HS-27A (cell line): ENCODE data around the gene SUCLG2.
"Not testable (repeated sequence)": the region's sequence is repeated elsewhere in the genome, so short reads cannot be mapped to it uniquely, and the experiment has no call there.

ENCODE experiments used
- DNase-seq: peaks from one replicate; pipeline ENCODE4 v3.0.0-alpha.2; 2012; ENCODE audit warnings: low read depth, missing footprints

Gene SUCLG2

GRCh38 chr3:67559029-67559605 is 95.3 kb downstream of the SUCLG2 start:
- no peak for DNase-seq

GRCh38 chr3:67558426-67558825 is 96.0 kb downstream of the SUCLG2 start:
- DNase-seq: no peak

- DNase-seq: no peak
These were observed 96.5 kb downstream of the SUCLG2 start for GRCh38 chr3:67557848-67558355.

- DNase-seq: no peak
These were observed 102.9 kb downstream of the SUCLG2 start for GRCh38 chr3:67551361-67552016.

- no peak for DNase-seq
These were observed 103.9 kb downstream of the SUCLG2 start for GRCh38 chr3:67550541-67550940.

- not testable (repeated sequence) for DNase-seq
These were observed 111.7 kb downstream of the SUCLG2 start for GRCh38 chr3:67542502-67543250.

- DNase-seq: no peak
These were observed 114.1 kb downstream of the SUCLG2 start for GRCh38 chr3:67540198-67540894.

GRCh38 chr3:67537203-67537602 is 117.2 kb downstream of the SUCLG2 start:
- DNase-seq: not testable (repeated sequence)

GRCh38 chr3:67535006-67535405 is 119.4 kb downstream of the SUCLG2 start:
- DNase-seq: no peak

GRCh38 chr3:67534594-67534993 is 119.8 kb downstream of the SUCLG2 start:
- no peak for DNase-seq

- DNase-seq: peak; percentile 20
These were observed 123.0 kb downstream of the SUCLG2 start for GRCh38 chr3:67531181-67532101.

- no peak for DNase-seq
These were observed 124.5 kb downstream of the SUCLG2 start for GRCh38 chr3:67529915-67530314.

- no peak for DNase-seq
These were observed 125.1 kb downstream of the SUCLG2 start for GRCh38 chr3:67529337-67529736.

GRCh38 chr3:67526246-67526645 is 128.2 kb downstream of the SUCLG2 start:
- DNase-seq: peak; percentile 84

- DNase-seq: no peak
These were observed 130.4 kb downstream of the SUCLG2 start for GRCh38 chr3:67524046-67524445.

GRCh38 chr3:67522081-67522480 is 132.3 kb downstream of the SUCLG2 start:
- no peak for DNase-seq

GRCh38 chr3:67521053-67521646 is 133.3 kb downstream of the SUCLG2 start:
- no peak for DNase-seq

GRCh38 chr3:67518236-67518635 is 136.2 kb downstream of the SUCLG2 start:
- no peak for DNase-seq

- DNase-seq: no peak
These were observed 136.6 kb downstream of the SUCLG2 start for GRCh38 chr3:67517781-67518180.

- no peak for DNase-seq
These were observed 137.9 kb downstream of the SUCLG2 start for GRCh38 chr3:67516496-67516895.

- no peak for DNase-seq
These were observed 138.6 kb downstream of the SUCLG2 start for GRCh38 chr3:67515778-67516177.
